Iris pigment epithelial cell (primary cell): ENCODE measurements around the gene BAD.

ENCODE experiments used
- DNase-seq: peaks from one replicate; pipeline ENCODE4 v3.0.0-alpha.2; 2011; ENCODE audit warnings: low read depth

Gene BAD

DNA sequence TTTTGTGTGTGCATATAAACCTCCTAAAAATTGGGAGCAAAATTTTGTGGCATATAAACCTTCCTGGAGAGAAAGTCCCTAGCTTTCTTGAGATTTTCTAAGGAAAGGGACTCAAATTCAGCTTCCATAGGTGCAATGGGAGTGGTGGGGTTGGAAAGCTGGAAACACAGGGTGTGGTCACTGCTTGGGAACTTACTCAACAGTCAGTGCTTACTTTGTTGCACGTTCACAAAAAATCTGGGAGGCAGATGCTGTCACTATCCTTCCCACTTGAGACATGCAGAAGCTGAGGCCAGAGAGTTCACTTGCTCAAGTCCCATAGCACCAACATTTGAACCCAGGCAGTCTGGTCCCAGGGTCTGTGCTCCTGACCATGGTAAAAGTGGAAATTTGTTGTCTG lies 11.8 kb upstream of the BAD start:
- no peak for DNase-seq

DNA sequence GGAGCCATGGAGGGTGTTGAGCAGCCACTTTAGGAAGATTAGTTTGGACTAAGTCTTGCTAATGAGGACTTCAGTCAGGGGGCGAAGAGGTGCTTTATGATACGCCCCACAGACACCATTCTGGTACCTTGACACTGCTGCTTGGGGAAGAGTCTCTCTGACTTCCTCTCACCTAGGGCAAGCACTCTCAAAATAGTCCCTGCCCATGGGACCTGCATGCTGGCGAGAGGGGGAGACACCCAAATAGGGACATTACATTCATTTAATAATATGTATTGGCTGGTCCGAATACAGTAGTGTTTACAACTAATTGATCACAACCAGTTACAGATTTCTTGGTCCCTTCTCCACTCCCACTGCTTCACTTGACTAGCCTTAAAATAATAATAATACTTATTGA lies 11.3 kb upstream of the BAD start:
- no peak for DNase-seq

DNA sequence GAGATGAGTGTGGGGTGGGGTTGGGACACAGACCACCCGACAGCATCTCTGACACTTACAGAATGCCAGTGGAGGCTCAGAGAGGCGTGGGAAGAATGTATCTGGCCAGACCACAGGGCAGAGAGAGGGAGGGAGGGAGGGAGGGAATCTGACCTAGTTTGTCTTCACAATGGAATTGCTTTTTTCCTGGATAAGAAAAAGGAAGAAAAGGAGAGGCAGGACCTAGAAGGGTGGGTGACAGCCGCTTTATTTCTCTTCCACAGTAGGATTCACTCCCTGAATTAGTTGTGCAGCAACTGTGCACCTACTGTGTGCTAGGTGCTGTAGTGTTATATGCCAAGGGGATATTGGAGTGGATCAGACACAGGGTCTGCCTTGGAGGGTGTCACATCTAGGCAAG lies 10.3 kb upstream of the BAD start:
- DNase-seq, result peak; percentile 38

DNA sequence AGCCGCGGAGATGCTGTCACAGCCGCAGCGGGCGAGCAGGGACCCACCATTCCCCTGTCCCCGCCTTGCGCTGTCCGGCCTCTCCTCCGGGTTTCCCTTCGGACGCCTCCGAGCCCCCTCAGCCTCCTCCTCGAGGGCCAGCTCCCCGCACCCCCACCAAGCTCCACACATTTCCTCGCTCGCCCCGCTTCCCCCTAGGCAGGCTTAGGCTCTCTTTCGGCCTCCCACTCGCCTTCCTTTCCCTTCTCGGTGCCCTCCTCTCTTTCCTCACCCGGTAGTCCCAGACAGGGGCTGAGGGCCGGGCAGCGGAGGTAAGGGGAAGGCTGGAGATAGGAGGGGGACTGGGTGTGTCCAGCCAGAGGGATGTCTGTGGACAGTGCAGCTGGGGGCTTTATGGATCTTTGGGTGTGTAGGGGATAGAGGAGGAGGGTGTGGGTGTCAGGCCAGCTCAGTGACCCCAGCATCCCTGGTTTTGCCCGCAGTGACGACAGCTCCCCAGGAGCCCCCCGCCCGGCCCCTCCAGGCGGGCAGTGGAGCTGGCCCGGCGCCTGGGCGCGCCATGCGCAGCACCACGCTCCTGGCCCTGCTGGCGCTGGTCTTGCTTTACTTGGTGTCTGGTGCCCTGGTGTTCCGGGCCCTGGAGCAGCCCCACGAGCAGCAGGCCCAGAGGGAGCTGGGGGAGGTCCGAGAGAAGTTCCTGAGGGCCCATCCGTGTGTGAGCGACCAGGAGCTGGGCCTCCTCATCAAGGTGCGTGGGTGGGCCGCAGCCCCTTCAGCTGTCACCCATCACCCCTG lies 8.2 kb upstream of the BAD start:
- DNase-seq, result no peak

DNA sequence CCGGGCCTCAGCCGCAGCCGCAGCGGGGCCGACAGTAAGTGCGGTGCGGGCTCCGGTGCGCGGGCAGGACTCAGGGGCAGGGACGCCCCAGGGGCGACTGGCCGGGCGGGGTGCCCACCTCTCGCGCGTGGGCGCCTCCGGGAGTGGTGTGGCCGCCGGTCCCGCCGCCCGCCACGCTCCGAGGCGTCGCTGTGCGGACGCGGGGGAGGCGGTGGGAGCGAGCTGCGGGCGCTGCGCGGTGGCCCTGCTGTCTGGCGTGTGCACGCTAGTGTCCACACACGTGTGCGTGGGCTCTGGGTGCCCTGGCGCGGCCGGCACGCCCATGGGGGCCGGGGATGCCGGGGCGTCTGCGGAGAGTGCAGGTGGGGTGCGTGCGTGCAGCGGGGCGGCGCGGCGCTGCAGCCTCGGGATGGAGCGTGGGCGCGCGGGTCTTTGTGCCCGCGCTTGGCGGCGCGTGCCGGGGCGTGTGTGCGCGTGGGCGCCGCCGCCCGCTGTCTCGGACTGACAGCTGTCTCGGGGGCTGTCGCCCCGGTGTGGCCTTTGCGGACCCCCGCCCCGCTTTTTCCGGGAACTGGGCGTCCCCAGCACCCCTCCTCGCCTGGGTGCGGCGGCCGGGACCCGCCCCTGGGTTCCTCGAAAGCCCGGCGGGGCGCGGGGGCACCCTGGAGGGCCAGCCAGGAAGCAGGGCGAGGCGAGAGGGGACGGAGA lies 7.4 kb upstream of the BAD start:
- DNase-seq, result no peak

DNA sequence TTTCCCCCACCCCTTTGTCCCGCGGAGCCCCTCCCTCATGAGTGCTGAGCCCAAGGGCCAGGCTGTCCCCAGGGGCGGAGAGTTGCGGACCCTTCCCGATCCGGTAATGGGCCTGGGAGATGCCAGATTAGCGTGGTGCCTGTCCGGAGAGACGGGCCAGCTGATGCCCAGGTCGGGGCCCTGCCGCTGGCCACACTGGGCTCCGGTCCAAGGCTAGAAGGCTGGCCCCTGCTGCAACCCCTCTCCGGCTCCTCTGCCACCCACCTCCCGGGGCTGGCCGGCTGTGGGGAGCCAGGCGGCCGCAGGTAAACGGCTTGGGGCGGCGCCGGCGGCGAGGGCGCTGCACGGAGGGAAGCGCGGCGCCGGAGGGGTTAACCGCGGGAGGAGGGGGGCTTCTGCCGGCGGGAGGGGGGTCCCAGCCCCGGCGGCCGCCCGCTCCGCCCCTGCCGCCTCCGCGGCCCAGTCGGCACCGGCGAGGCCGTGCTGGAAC lies 6.8 kb upstream of the BAD start, which contains the start of gene KCNK4:
Gene KCNK4, plus strand, starts transcription at position 41 of the 490 bp plus-strand sequence. CDS start 1,717 bp downstream, outside the sequence.
- no peak for DNase-seq

DNA sequence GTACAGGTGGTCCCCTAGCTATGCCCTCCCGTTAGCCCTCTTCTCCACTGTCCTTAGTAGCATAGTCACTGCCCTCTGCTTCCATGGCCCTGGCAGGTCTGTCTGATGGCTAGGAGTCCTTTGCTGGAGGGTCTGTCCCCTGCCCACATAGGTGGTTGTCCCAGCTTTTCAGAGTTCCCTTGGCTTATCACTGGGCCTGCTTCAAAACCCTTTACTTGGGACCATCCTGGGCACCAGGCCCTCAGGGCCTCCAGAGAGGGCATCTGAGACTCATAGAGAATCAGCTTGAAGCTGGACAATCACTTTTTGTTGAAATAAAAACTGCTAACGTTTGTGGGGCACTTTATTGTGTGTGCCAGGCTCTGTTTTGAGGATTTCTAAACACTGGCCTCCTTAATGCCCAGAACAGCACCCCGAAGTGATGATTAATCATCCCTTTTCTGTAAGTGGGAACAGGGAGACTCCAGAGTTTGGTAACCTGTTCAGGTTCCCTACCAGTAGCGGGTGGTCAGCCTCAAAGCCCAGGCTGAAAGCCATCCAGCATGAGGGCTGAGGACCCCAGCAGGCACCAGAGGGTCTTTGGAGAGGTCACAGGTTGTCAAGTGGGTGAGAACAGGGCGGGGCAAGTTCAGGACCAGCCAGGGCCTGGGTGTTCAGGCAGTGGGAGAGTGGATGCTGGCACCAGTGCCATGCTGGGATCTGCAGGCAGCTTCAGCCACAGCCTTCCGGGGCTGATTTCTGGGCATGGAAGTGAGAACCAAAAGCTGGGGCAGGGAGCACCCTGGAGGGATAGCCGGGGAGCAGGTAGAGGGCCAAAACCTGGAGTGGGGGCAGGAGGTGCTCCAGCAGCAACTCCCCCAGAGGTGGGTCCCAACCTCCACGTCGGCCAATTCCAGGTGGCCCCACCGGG lies 6.1 kb upstream of the BAD start:
- no peak for DNase-seq

DNA sequence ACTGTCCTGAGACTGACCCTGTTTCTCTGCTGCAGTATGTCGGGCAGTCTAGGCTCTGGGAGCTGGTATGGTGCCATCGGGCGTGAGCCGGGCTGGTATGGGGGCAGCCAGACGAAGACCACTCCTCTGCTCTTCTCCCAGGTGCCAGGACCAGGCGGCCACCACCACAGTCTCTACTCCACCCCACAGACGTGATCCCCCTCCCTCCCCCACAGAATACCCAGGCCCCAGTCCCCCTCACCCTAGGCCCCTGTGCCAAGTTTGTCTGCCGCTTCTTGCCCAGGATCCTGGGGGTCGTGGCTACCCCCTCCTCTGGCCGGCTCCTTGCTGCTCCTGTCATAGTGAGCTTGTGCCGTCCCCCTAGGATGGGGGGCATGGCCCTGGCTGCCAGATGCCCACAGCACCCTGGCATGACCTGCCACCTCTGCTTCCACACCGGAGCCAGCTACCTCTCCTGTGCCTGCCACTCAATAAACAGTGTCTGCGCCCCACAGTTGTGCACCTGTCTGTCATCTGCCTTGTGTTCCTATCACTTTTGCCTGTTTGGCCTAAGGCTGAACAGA lies 4.6 kb upstream of the BAD start:
- no peak for DNase-seq

DNA sequence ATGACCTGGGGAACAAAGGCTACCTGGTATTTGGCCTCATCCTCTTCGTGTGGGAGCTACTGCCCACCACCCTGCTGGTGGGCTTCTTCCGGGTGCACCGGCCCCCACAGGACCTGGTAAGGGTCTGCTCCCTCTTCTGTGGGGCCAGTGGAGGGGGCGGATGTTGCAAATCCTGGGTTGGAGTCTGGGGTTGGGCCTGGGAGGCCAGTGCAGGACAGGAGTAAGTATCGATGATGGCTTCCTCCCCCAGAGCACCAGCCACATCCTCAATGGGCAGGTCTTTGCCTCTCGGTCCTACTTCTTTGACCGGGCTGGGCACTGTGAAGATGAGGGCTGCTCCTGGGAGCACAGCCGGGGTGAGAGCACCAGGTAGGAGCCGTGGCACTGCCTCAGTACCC lies 3.9 kb upstream of the BAD start:
- DNase-seq, result no peak

DNA sequence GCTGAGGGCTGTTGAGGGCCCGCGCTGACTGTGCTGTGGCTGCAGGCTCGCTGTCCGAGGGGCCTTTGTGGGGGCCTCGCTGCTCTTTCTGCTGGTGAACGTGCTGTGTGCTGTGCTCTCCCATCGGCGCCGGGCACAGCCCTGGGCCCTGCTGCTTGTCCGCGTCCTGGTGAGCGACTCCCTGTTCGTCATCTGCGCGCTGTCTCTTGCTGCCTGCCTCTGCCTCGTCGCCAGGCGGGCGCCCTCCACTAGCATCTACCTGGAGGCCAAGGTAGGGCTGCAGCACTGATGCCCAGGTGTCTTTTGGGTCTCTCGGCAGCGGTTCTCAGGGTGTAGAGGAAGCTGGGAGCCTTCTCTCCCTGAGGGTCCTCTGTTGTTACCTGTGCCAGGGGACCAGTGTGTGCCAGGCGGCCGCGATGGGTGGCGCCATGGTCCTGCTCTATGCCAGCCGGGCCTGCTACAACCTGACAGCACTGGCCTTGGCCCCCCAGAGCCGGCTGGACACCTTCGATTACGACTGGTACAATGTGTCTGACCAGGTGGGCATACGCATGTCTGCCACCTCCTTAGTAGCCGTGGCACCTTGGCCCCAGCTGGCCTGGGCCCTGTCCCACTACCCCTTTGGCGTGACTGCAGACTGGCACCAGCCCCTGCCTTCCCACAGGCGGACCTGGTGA lies 3.3 kb upstream of the BAD start:
- no peak for DNase-seq

DNA sequence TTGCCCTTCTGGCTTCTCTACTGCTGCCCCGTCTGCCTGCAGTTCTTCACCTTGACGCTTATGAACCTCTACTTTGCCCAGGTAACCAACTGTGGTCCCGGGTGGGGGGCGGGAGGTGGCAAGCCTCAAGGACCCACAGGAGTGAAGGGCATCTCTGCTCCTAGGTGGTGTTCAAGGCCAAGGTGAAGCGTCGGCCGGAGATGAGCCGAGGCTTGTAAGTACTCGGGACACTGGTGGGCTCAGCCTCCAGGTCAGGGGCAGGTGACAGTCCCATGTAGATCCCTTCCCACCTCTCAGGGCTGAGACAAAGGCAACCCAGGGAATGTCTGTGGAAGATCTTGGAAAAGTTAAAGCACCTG lies 2.3 kb upstream of the BAD start:
- no peak for DNase-seq

DNA sequence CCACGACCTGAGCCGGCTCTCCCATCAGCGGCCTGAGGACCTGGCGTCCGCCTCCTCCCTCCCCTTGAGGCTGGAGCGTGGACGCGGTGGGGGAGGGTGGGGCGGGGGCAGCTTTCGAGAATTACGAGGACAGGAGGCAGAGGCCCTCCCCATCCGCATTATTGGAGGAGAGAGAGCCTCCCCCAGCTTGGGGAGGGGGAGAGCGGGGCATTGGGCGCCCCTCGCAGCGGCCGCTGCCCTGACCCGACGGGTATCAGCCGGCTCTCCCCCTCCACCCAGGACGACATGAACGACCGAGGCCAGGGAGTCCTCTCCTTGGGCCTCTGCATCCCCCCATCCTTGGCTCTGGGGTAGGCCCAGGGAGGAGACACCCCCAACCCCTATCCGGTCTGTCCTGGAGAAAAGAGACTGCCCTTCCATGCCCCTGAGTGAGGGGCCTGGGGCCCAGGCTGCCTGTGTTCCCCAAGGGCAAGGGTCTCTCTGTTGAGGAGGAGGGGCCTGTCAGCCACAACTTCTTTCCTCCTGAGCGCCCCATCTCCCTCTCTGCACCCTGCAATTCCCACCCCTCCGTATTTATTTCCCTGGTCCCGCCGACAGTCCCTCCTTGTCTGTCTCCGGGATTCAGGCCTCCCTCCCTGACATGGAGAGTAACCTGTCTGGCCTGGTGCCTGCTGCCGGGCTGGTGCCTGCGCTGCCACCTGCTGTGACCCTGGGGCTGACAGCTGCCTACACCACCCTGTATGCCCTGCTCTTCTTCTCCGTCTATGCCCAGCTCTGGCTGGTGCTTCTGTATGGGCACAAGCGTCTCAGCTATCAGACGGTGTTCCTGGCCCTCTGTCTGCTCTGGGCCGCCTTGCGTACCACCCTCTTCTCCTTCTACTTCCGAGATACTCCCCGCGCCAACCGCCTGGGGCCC lies 1.7 kb upstream of the BAD start:
- no peak for DNase-seq

DNA sequence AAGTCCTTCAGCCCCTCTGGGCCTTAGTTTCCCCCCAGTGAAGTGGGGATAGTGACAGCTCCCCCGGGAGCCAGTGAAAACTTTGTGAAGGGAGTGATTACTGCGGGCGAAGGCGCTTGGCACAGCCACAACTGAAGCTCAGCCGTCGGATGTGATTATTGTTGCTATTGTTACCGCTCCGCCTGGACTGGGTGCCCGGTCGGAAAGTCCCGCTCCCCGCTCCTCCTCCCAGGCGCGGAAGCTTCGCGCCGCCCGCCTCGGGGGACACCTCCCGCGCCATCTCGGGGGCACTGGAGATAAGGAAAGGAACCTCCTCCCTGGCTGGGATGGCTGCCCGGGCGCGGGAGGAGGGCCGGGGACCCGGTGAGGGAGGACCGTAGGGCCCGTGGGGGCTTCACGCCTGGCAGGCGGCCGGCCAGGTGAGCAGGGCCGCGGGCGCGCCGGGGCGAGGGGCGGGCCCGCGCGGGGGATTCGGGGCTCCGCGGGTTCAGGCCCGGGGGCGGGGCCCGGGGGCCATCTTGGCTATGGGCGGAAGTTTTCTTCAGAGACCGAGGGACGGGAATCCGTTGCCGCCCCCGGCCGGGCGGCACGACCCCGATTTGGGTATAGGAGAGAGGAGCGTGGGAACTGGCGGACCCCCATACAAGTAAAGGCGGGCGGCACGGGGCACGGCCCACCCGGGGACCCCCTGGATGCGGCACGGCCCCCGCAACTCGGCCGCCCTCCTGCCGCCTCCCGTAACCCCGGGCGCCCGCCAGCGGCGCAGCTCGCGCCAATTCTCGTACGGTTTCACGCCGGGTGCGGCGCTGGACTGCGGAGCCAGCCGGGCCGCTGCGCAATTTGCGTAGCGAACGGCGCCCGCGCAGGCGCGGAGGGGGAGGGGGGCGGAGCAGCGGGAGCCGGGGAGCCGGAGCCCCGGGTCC lies 758 bp upstream of the BAD start, which contains the start of gene GPR137:
Gene GPR137, plus strand, starts transcription at position 887 of the 923 bp plus-strand sequence. CDS start 677 bp downstream, outside the sequence.
- peak; percentile 63 for DNase-seq

DNA sequence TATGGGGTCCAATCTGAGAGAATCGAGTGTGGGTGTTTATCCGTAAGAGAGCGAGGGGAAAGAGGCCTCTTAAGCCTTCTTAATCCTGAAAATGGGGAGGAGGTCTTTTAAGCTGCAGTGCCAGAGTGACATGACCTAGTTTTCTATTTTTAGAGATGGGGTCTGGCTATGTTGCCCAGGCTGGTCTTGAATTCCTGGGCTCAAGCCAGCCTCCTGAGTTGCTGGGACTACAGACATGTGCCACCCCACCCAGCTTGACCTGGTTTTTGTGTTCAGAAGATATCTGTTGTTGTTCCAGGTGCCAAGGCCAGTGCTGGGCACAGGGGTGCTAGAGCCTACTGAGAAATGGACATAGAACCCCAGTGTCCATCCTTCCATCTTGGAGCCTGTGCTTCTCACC lies 1.4 kb downstream of the BAD start:
- DNase-seq, result no peak

DNA sequence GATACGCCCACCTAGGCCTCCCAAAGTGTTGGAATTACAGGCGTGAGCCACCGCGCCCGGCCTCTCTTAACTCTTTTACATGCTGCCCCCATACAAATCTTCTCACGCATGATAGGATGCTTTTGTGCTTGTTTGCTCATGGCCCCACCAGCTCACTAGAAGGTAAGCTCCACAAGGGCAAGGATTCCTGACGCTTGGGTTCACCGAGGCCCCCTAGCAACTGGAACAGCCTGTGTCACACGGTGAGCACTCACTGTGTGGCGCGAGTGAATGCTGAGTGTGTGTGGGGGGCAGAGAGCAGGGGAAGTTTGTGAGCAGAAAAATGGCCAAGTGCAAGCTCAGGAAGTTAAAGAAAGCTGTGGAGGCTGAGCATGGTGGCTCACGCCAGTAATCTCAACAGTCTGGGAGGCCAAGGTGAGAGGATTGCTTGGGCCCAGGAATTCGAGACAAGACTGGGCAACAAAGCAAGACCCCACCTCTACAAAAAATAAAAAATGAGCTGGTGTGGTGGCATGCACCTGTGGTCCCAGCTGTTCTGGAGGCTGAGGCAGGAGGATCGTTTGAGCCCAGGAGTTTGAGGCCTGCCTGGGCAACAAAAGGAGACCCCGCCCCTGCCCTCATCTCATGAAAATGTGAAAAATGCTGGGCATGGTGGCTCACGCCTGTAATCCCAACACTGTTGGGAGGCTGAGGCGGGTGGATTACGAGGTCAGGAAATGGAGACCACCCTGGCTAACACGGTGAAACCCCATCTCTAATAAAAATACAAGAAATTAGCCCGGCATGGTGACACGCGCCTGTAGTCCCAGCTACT lies 2.3 kb downstream of the BAD start:
- DNase-seq, result no peak

DNA sequence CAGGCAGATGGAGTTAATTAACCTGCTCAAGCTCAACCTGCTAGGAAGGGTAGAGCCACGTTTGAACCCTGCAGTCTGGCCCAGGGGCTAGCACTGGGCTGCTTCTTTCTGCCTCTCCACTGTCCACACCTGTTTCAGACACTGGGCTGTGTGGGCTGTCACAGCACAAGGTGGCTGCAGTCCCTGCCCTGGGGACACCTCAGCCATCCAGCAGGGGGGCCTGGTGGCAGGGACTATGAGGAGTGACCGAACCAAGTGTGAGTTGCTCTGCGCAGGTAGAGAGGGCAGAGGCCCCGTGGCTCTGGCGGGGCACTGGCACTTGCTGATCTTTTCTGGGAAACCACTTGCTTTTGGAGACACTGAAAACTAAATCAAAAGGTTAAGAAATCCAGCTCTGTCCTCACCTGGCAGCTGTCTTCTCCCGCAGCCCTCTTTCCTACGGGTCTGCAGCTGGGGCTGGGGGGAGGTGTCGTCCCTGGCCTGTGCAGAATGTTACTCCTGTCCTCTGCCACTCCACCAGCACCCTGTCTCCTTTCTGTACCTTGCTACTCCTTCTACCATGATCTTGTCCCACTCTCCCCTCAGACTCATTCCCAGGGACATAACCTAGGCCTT lies 5.8 kb downstream of the BAD start:
- DNase-seq, result no peak

DNA sequence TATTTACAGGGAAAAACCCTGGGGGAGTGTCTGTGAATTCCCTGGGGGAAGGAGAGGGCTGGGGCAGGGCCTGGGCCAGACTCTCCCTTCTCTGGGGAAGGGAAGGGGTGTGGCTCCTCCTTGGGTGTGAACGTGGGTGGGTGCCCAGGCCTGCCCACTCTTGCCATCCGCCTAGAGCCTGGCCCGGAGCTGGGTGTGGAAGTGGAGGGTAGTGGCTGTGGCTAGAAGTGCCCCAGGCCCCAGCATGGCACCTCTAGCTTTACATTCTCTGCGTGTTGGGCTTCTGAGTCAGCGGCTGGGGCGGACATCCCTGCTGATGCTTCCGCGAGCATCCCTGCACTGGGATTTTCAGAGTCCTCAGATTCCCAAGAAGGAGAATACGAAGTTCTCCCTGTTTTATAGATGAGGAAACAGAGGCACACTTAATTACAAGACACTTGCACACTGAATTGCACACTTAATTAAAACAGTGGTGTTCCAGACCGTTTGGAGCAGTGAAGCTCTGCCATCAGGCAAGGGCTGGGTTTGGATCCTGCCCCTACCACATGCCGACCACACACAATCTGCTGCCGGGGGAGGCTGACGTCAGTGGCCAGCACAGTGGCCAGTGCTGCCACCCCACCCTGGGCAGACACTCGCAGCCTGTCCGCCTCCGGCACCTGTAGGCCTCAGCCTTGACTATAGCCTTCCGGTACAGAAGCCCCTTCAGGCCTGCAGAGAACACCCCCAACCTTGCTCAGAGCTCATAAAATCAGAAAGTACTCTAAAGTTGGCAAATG lies 7.6 kb downstream of the BAD start:
- DNase-seq, result no peak
